ENCODE measurements around the gene VPS25. TPM values are rescaled to one million over a fixed set of nuclear protein-coding genes. Genes with fewer than 3 reads are reported as not detected.

VPS25 gene
- total RNA-seq, 4 donors from 2014 or later, result 44.3 to 53.4 (median 48.4) TPM

GRCh38 chr17:42797067-42798007 is 24.1 kb downstream of the VPS25 start:
- TF ChIP-seq, protein P1, sequence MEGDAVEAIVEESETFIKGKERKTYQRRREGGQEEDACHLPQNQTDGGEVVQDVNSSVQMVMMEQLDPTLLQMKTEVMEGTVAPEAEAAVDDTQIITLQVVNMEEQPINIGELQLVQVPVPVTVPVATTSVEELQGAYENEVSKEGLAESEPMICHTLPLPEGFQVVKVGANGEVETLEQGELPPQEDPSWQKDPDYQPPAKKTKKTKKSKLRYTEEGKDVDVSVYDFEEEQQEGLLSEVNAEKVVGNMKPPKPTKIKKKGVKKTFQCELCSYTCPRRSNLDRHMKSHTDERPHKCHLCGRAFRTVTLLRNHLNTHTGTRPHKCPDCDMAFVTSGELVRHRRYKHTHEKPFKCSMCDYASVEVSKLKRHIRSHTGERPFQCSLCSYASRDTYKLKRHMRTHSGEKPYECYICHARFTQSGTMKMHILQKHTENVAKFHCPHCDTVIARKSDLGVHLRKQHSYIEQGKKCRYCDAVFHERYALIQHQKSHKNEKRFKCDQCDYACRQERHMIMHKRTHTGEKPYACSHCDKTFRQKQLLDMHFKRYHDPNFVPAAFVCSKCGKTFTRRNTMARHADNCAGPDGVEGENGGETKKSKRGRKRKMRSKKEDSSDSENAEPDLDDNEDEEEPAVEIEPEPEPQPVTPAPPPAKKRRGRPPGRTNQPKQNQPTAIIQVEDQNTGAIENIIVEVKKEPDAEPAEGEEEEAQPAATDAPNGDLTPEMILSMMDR (IDR thresholded peaks at IDR 0.05), result no peak
- DNase-seq (ENCODE audit: low spot score) (no peak), ATAC-seq (ENCODE audit: low FRiP score) (no peak)

DNA sequence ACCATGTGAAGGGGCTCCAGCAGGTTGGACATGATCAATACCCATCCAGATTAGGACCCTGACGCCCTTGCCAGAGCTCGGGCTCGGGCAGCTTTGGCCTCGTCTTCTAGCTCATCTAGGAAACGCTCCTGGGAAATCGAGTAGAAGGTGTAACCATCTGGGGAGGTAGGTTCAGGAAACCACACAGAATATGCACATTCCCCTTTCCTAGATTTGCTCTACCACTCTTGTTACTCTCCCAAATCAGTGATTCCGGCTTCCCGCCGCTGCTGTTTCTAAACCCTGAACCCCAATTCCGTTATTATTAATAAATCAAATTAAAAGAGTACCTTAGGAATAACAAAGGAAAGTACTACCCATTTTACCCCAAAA is 24.7 kb downstream of the VPS25 start:
- no peak for DNase-seq (ENCODE audit: low spot score)
- TF ChIP-seq, protein P1 (IDR thresholded peaks at IDR 0.05), result no peak
- no peak for ATAC-seq (ENCODE audit: low FRiP score)

DNA sequence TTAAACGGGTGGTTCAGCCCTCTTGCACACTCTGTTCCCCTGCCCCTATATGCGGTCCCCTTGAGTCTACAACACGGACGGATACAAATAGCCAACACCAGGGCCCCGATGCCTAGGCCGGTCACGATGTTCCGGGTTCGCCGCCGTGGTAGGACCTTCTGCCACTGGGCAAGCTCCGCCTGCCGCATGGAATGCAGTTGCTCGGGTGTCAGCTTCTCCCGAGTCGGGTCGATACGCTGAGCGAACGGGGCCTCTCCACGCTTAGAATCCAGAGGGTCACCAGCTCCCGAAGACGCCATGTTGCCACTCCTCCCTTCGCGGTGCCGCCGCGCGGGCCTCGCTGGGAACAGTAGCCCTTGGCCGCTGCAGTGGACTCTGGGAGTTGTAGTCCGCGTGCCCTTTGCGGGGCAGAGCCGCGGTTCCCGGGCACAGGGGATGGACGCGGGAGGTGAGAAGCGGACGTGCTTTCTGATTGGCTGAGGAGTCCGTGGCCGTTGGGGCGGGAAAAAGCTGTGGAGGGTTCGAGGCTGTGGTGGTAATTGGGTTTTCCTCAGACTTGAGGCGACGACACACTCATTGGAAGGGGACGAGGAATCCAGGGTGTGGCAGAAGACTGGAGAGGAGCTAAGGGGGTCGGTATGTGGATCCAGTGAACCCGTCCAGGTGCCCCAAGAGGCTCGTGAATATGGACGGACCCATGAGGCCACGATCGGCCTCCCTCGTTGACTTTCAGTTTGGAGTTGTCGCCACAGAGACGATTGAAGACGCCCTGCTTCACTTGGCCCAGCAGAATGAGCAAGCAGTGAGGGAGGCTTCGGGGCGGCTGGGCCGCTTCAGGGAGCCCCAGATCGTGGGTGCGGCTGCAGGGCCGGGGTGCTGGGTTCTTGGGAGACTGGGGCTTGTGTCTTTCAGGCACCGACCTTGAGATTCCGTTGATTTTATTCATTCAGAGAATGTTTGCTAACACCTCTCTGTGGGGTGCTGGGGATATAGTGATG is 25.4 kb downstream of the VPS25 start, which contains the start of the genes CNTD1 and COA3:
Gene CNTD1, plus strand, starts transcription at position 479 of the 998 bp plus-strand sequence. Its CDS starts 207 bp downstream, at position 686.
Gene COA3, minus strand, starts transcription at position 322 of the 998 bp plus-strand sequence. Its CDS starts 23 bp downstream, at position 299.
- peak; percentile 59 for DNase-seq (ENCODE audit: low spot score)
- TF ChIP-seq, protein P1 (IDR thresholded peaks at IDR 0.05), result no peak
- ATAC-seq (ENCODE audit: low FRiP score), result peak; percentile 89

DNA sequence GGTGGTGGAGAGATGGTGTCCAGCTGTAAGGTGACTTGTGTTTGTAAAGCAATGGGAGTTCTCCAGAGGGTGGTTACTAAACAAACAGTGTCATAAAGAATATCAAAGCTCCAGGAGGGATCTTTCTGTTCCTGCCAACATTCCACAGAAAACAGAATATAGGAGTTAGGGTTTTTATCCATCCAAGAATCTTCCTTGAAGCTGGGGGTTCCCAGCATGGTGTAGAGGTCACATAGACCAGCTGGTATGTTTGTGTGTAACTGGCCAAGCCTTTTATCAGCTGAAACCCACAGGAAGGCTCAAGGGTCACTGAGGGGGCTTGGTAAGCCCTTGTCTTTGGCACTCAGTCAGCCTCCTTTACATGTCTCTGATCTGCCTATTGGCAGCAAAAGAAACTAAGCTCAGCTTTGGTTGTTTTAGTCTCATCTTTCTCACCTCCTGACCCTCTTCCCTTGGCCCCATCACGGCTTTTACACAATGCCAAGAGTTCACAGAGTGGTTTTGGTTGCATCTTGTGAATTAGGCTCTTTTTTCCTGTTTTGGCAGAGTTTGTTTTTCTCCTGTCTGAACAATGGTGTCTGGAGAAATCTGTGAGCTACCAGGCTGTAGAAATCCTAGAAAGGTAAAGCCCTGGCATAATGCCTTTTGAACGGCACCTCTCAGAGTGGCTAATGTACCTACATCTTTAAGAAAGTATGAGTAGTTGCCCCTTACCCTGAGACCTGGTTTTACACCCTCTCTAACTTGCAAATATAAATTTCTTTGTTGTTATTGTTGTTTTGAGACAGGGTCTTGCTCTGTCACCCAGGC is 30.0 kb downstream of the VPS25 start:
- ATAC-seq (ENCODE audit: low FRiP score) (no peak), DNase-seq (ENCODE audit: low spot score) (no peak)
- TF ChIP-seq, protein P1 (IDR thresholded peaks at IDR 0.05), result no peak

- TF ChIP-seq, protein P1 (IDR thresholded peaks at IDR 0.05), result no peak
- no peak for ATAC-seq (ENCODE audit: low FRiP score)
- DNase-seq (ENCODE audit: low spot score), result no peak
These were observed 31.7 kb downstream of the VPS25 start for GRCh38 chr17:42804918-42805367.

GRCh38 chr17:42806249-42806648 is 33.0 kb downstream of the VPS25 start:
- TF ChIP-seq, protein P1 (IDR thresholded peaks at IDR 0.05), result no peak
- DNase-seq (ENCODE audit: low spot score), result no peak
- ATAC-seq (ENCODE audit: low FRiP score), result no peak

Measured in omental fat pad (tissue), 4 donors.